ENCODE data around the gene RPLP1. TPM values are rescaled to one million over a fixed set of nuclear protein-coding genes. Genes with fewer than 3 reads are reported as not detected.
A peak's percentile ranks its signal among the peaks of the same experiment; 100 is the strongest.

The RPLP1 gene
- total RNA-seq, 4 donors from 2014 or later, result 1,024 to 2,624 (median 1,151) TPM

DNA sequence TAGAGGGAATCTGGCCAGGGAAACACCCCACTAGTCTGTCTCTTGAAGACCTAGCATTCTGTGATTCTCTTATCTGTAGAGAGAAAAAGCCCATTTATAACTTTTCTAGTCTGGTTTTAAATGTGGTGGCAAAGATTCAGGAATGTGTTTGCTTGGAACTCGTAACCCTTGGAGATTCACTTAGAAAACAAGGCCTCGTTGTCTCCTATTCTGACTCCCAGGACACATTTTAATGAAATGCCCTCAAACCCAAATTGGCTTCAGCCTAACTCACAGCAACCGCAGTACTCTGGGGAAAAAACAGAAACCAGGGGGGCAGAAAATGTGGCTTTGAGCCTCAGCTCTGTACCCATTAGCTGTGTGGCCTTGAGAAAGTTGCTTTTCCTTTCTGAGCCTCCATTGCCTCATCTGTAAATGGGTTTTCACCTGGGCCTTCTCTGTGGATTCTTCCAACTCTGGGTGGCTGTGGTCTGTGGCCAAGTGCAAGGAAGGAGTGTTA is 36.5 kb downstream of the RPLP1 start:
- DNase-seq (ENCODE audit: low spot score in 2 of 2), result peak in 1 of 2 donors; percentile 29
- WGBS, 2 donors, result 27 to 51% methylated on average over 3 of the region's 3 CpGs
- TF ChIP-seq, protein P1, sequence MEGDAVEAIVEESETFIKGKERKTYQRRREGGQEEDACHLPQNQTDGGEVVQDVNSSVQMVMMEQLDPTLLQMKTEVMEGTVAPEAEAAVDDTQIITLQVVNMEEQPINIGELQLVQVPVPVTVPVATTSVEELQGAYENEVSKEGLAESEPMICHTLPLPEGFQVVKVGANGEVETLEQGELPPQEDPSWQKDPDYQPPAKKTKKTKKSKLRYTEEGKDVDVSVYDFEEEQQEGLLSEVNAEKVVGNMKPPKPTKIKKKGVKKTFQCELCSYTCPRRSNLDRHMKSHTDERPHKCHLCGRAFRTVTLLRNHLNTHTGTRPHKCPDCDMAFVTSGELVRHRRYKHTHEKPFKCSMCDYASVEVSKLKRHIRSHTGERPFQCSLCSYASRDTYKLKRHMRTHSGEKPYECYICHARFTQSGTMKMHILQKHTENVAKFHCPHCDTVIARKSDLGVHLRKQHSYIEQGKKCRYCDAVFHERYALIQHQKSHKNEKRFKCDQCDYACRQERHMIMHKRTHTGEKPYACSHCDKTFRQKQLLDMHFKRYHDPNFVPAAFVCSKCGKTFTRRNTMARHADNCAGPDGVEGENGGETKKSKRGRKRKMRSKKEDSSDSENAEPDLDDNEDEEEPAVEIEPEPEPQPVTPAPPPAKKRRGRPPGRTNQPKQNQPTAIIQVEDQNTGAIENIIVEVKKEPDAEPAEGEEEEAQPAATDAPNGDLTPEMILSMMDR (IDR thresholded peaks at IDR 0.05), result no peak
- TF ChIP-seq POLR2A (IDR thresholded peaks at IDR 0.05), result no peak
- intact Hi-C loops (cut with DNase I; ENCODE audit: low total_unique reads), result no loop called here
- H3K4me3 ChIP-seq (ENCODE audit: low read depth, poor library complexity, severe bottlenecking), result no peak overlapping the region

- H3K4me3 ChIP-seq (ENCODE audit: low read depth, poor library complexity, severe bottlenecking), result no peak overlapping the region
- intact Hi-C loops (cut with DNase I; ENCODE audit: low total_unique reads), result no loop called here
- WGBS, 2 donors, result 29 to 39% methylated on average over 11 of the region's 11 CpGs
- DNase-seq (ENCODE audit: low spot score in 2 of 2), result peak in 1 of 2 donors; percentile 76
- no peak for TF ChIP-seq POLR2A (IDR thresholded peaks at IDR 0.05)
- TF ChIP-seq, protein P1 (IDR thresholded peaks at IDR 0.05), result no peak
Measured at GRCh38 chr15:69490356-69491037, 37.9 kb downstream of the RPLP1 start.

GRCh38 chr15:69491038-69491505 is 38.5 kb downstream of the RPLP1 start:
- no peak for TF ChIP-seq POLR2A (IDR thresholded peaks at IDR 0.05)
- TF ChIP-seq, protein P1 (IDR thresholded peaks at IDR 0.05), result no peak
- peak; percentile 72 to 91 for DNase-seq (ENCODE audit: low spot score in 2 of 2)
- intact Hi-C loops (cut with DNase I; ENCODE audit: low total_unique reads), result no loop called here
- WGBS, 2 donors, result 23 to 29% methylated on average over 3 of the region's 3 CpGs
- H3K4me3 ChIP-seq (ENCODE audit: low read depth, poor library complexity, severe bottlenecking), result no peak overlapping the region

DNA sequence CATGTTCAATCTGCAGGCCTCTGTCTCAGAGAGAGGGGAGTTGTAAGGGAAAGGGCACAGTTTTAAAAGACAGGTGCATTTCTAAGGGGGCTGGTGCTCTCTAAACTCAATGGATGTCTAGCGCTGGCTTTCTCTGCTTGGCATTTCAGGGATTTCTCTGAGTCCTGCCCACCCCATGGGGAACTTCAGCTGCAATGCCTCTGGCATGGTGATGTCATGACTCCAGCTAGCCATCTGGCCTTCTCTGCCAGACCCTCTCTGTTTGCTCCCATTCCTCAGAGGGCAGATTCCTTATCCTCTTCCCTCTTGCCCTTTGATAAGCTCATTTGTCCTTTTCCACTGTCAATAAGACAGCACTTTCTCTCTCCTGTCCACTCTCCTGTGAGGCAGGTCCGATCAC is 40.8 kb downstream of the RPLP1 start:
- H3K4me3 ChIP-seq (ENCODE audit: low read depth, poor library complexity, severe bottlenecking), result no peak overlapping the region
- TF ChIP-seq, protein P1 (IDR thresholded peaks at IDR 0.05), result no peak
- no peak for TF ChIP-seq POLR2A (IDR thresholded peaks at IDR 0.05)
- intact Hi-C loops (cut with DNase I; ENCODE audit: low total_unique reads), result no loop called here
- 91 to 97% methylated on average over 2 of the region's 2 CpGs for WGBS, 2 donors
- peak in 1 of 2 donors; percentile 5 for DNase-seq (ENCODE audit: low spot score in 2 of 2)

- WGBS, 2 donors, result 50 to 59% methylated on average over 2 of the region's 2 CpGs
- H3K4me3 ChIP-seq (ENCODE audit: low read depth, poor library complexity, severe bottlenecking), result no peak overlapping the region
- TF ChIP-seq, protein P1 (IDR thresholded peaks at IDR 0.05), result no peak
- no peak for TF ChIP-seq POLR2A (IDR thresholded peaks at IDR 0.05)
- intact Hi-C loops (cut with DNase I; ENCODE audit: low total_unique reads), result no loop called here
- no peak for DNase-seq (ENCODE audit: low spot score in 2 of 2)
Measured at GRCh38 chr15:69496001-69496400, 43.4 kb downstream of the RPLP1 start.

Data from lower leg skin (tissue), 4 donors.